ENCODE results near the gene ADM2. TPM values are rescaled to one million over a fixed set of nuclear protein-coding genes. Genes with fewer than 3 reads are reported as not detected.

ADM2 gene
- total RNA-seq, 1 donor = 2.6 TPM

GRCh38 chr22:50507421-50507990 is 26.2 kb downstream of the ADM2 start, which contains the start of gene LMF2:
Gene LMF2, minus strand, starts transcription at chr22:50507702. Its CDS starts 27 bp downstream, at chr22:50507675.
- peak within 1 kb of the TSS; percentile 91 for H3K4me3 ChIP-seq (ENCODE audit: low read depth, low read length)
- DNase-seq (ENCODE audit: low read depth) = no peak
- TF ChIP-seq, protein P1, sequence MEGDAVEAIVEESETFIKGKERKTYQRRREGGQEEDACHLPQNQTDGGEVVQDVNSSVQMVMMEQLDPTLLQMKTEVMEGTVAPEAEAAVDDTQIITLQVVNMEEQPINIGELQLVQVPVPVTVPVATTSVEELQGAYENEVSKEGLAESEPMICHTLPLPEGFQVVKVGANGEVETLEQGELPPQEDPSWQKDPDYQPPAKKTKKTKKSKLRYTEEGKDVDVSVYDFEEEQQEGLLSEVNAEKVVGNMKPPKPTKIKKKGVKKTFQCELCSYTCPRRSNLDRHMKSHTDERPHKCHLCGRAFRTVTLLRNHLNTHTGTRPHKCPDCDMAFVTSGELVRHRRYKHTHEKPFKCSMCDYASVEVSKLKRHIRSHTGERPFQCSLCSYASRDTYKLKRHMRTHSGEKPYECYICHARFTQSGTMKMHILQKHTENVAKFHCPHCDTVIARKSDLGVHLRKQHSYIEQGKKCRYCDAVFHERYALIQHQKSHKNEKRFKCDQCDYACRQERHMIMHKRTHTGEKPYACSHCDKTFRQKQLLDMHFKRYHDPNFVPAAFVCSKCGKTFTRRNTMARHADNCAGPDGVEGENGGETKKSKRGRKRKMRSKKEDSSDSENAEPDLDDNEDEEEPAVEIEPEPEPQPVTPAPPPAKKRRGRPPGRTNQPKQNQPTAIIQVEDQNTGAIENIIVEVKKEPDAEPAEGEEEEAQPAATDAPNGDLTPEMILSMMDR (IDR thresholded peaks at IDR 0.05; ENCODE audit: insufficient read depth, low read depth, low read length) = no peak

- peak; percentile 98 for DNase-seq (ENCODE audit: low read depth)
- TF ChIP-seq, protein P1 (IDR thresholded peaks at IDR 0.05; ENCODE audit: insufficient read depth, low read depth, low read length) = no peak
- H3K4me3 ChIP-seq (ENCODE audit: low read depth, low read length) = peak within 1 kb of the TSS; percentile 91
Measured at GRCh38 chr22:50507991-50508884, 26.9 kb downstream of the ADM2 start, which contains the start of gene NCAPH2. Gene NCAPH2, plus strand, starts transcription at chr22:50508224. Its CDS starts 114 bp downstream, at chr22:50508338.

DNA sequence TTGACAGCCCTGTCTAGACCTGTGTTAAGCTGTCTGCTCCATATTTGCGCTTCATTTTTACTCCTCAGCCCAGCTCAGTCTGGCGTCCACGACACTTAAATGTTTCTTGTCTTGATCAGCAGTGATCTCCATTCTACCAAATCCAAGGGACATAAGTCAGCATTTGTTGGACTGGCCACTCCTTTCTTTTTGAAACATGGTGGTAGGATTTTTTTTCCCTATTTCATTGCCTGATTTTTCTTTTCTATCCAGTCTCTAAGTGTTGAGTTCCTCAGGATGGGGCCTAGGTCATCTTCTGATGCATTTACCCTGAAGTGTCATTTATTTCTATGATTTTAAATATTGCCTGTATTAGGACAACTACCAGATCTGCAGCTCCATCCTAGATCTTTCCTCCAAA is 27.6 kb downstream of the ADM2 start:
- TF ChIP-seq, protein P1 (IDR thresholded peaks at IDR 0.05; ENCODE audit: insufficient read depth, low read depth, low read length) = no peak
- no peak for DNase-seq (ENCODE audit: low read depth)
- peak overlapping the region; percentile 85 for H3K4me3 ChIP-seq (ENCODE audit: low read depth, low read length)

DNA sequence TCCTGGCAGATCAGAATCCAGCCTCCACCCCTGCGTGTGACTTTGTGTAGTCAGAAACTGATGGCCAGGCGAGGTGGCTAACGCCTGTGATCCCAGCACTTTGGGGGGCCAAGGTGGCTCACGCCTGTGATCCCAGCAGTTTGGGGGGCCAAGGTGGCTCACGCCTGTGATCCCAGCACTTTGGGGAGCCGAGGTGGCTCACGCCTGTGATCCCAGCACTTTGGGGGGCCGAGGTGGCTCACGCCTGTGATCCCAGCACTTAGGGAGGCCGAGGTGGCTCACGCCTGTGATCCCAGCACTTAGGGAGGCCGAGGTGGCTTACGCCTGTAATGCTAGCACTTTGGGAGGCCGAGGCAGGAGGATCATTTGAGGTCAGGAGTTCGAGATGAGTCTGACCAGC is 31.8 kb downstream of the ADM2 start:
- no peak for DNase-seq (ENCODE audit: low read depth)
- TF ChIP-seq, protein P1 (IDR thresholded peaks at IDR 0.05; ENCODE audit: insufficient read depth, low read depth, low read length) = no peak
- no peak overlapping the region for H3K4me3 ChIP-seq (ENCODE audit: low read depth, low read length)

DNA sequence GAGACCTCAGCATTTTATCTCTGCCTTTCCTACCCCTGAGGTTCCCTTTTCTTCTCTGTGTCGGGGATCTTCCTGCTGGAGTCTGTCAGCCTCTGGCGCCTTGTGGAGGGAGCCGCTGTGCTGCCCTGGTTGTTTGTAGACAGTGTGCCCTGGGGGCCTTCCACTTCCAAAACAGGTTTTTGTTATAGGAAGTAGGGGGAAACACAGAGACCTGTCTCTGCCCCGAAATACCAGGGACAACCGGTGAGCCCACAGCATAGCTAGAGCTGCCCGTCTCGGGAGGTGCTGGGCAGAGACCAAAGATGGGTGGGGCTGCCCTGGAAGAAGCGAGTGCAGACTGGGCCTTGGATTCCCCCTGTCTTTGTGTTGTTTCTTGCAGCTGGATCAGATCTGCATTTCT is 34.7 kb downstream of the ADM2 start:
- TF ChIP-seq, protein P1 (IDR thresholded peaks at IDR 0.05; ENCODE audit: insufficient read depth, low read depth, low read length) = no peak
- no peak for DNase-seq (ENCODE audit: low read depth)
- H3K4me3 ChIP-seq (ENCODE audit: low read depth, low read length) = no peak overlapping the region

- DNase-seq (ENCODE audit: low read depth) = no peak
- TF ChIP-seq, protein P1 (IDR thresholded peaks at IDR 0.05; ENCODE audit: insufficient read depth, low read depth, low read length) = no peak
Measured at GRCh38 chr22:50516891-50517290, 35.5 kb downstream of the ADM2 start.

More at GRCh38 chr22:50516891-50517290, 35.5 kb downstream of the ADM2 start:
- no peak overlapping the region for H3K4me3 ChIP-seq (ENCODE audit: low read depth, low read length)

All from fibroblast of villous mesenchyme (primary cell).